ENCODE results near the gene ERBB2. TPM values are rescaled to one million over a fixed set of nuclear protein-coding genes. Genes with fewer than 3 reads are reported as not detected.

The ERBB2 gene
- total RNA-seq, 2 donors from 2014 or later: 110 to 133 TPM

DNA sequence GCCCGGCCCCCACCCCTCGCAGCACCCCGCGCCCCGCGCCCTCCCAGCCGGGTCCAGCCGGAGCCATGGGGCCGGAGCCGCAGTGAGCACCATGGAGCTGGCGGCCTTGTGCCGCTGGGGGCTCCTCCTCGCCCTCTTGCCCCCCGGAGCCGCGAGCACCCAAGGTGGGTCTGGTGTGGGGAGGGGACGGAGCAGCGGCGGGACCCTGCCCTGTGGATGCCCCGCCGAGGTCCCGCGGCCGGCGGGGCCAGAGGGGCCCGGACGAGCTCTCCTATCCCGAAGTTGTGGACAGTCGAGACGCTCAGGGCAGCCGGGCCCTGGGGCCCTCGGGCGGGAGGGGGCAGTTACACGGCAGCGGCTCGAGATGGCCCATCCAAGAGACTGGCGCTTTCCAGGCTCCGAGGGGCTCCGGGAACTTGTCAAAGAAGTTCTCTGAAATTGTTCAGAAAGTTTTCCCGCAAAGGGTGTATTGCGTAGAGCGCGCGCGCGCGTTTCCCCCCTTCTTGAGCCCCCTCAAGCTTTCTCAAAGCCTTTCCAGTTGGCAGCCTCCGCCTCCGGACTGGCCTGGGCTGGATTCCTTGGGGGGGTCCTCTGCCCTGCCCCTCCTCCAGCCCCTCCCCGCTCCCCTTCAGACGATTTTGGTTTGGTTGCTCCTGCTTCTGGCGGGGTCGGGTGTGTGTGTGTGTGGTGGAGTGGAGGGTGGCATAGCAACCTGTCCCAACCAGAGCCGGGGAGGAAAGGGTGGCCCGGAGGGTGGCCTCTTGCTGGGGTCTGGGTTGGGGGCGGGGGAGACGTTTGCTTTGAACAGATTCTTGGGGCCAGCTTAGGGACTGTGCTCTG, 504 bp downstream of the ERBB2 start:
- Histone ChIP-seq H3K9me3 (ENCODE audit: control insufficient read depth, low read length) (no peaks in the 10 kb centered on the region), H3K27ac (ENCODE audit: low read depth, low read length) (peak overlapping the region; percentile 49), H3K4me1 (ENCODE audit: control insufficient read depth, insufficient read depth, low read length) (peaks cover 16% of the 10 kb centered on the region), H3K4me3 (ENCODE audit: low read length) (peak overlapping the region; percentile 93), H3K36me3 (ENCODE audit: control insufficient read depth, insufficient read depth, low read length) (no peaks in the 10 kb centered on the region), H3K9ac (ENCODE audit: extremely low read depth, low read length, poor library complexity, severe bottlenecking) (peak overlapping the region; percentile 89), H3K27me3 (ENCODE audit: control insufficient read depth, insufficient read depth, low read length, poor library complexity, severe bottlenecking) (no peaks in the 10 kb centered on the region)
- 0 to 1% methylated on average over 19 to 57 of the region's 57 CpGs for WGBS, 2 experiments (ENCODE audit: insufficient coverage in 1 of 2, insufficient read length in 1 of 2)
- peak overlapping the region; percentile 75 for H3K27ac Mint-ChIP-seq
- peak; percentile 78 for DNase-seq
- TF ChIP-seq, protein P1, sequence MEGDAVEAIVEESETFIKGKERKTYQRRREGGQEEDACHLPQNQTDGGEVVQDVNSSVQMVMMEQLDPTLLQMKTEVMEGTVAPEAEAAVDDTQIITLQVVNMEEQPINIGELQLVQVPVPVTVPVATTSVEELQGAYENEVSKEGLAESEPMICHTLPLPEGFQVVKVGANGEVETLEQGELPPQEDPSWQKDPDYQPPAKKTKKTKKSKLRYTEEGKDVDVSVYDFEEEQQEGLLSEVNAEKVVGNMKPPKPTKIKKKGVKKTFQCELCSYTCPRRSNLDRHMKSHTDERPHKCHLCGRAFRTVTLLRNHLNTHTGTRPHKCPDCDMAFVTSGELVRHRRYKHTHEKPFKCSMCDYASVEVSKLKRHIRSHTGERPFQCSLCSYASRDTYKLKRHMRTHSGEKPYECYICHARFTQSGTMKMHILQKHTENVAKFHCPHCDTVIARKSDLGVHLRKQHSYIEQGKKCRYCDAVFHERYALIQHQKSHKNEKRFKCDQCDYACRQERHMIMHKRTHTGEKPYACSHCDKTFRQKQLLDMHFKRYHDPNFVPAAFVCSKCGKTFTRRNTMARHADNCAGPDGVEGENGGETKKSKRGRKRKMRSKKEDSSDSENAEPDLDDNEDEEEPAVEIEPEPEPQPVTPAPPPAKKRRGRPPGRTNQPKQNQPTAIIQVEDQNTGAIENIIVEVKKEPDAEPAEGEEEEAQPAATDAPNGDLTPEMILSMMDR (conservative IDR thresholded peaks at IDR 0.05): no peak
- H3K4me3 Mint-ChIP-seq: peak overlapping the region; percentile 90
- H3K4me1 Mint-ChIP-seq: peaks cover 65% of the 10 kb centered on the region
- no peaks in the 10 kb centered on the region for H3K9me3 Mint-ChIP-seq
- peaks cover 5% of the 10 kb centered on the region for H3K27me3 Mint-ChIP-seq (ENCODE audit: insufficient read depth)
- H3K36me3 Mint-ChIP-seq (ENCODE audit: low read depth): no peaks in the 10 kb centered on the region

DNA sequence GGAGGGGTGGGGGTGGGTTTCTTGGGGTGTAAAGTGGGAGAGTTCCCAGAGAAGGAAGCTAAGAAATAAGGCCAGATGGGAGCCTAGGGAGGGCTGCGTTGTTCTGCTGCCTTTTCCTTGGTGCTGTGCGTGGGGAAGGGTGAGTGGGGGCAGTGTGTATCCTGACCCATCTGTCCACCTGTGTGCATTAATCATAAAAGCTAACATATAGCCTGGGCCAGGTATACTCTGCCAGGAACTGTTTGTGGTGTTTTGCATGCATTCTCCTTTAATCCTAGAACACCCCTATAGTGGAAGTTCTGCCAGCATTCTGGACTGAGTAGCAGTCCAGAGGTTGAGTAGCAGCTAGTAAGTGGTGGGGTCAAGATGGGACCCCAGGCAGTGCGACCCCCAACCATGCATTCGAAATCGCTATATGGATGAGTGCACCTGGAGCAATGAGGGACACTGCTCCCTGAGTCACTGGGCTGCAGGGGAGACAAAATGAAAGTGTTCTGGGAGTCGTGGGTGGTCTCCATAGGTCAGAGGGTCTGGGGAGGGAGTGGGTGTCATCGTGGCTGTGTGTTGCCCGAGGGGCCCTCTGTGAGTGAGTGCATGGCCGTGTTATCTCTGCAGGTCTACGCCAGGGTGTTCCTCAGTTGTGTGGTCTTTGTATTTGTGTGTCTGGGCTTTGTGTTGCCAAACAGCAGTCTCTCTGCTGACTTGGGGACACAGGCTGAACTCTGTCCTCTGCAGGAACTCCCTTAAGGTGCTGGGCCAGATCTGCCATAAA, 1.3 kb downstream of the ERBB2 start:
- H3K27ac ChIP-seq (ENCODE audit: low read depth, low read length): no peak overlapping the region
- H3K27me3 Mint-ChIP-seq (ENCODE audit: insufficient read depth): peaks cover 5% of the 10 kb centered on the region
- H3K27me3 ChIP-seq (ENCODE audit: control insufficient read depth, insufficient read depth, low read length, poor library complexity, severe bottlenecking): no peaks in the 10 kb centered on the region
- H3K9me3 Mint-ChIP-seq: no peaks in the 10 kb centered on the region
- peak overlapping the region; percentile 89 for H3K9ac ChIP-seq (ENCODE audit: extremely low read depth, low read length, poor library complexity, severe bottlenecking)
- WGBS, 2 experiments (ENCODE audit: insufficient coverage in 1 of 2, insufficient read length in 1 of 2): 7 to 21% methylated on average over 7 to 10 of the region's 10 CpGs
- no peaks in the 10 kb centered on the region for H3K36me3 ChIP-seq (ENCODE audit: control insufficient read depth, insufficient read depth, low read length)
- peak overlapping the region; percentile 75 for H3K27ac Mint-ChIP-seq
- H3K4me1 Mint-ChIP-seq: peaks cover 64% of the 10 kb centered on the region
- H3K4me3 Mint-ChIP-seq: peak overlapping the region; percentile 90
- H3K4me1 ChIP-seq (ENCODE audit: control insufficient read depth, insufficient read depth, low read length): peaks cover 13% of the 10 kb centered on the region
- H3K4me3 ChIP-seq (ENCODE audit: low read length): peak overlapping the region; percentile 93
- TF ChIP-seq, protein P1 (conservative IDR thresholded peaks at IDR 0.05): no peak
- no peaks in the 10 kb centered on the region for H3K36me3 Mint-ChIP-seq (ENCODE audit: low read depth)
- DNase-seq: no peak
- no peaks in the 10 kb centered on the region for H3K9me3 ChIP-seq (ENCODE audit: control insufficient read depth, low read length)

DNA sequence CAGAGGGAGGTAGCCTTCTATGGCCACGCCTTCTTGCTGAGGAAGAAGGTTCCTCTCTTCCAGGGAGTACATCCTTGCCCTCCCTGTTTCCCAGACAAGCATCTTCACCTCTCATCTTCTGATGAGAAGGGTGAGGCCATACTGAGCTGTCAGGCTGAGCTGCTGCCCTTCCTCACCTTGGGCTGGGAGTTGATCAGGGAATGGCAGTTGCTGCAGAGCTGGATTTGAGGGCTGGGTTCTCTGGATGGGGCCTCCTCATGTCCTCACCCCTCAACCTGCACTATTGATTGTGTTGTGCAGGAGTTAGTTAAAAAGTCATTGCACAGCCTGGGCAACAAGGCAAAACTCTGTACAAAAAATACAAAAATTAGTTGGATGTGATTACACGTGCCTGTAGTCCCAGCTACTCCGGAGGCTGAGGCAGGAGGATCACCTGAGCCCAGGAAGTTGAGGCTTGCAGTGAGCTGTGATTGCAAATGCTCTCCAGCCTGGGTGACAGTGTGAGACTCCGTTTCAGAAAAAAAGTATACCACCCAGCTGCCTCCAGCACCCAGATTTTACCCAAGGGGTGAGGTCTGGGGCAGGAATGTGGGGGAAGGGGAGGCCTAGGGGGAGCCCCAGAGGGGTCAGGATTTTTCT, 2.0 kb downstream of the ERBB2 start:
- H3K27ac ChIP-seq (ENCODE audit: low read depth, low read length): no peak overlapping the region
- H3K36me3 ChIP-seq (ENCODE audit: control insufficient read depth, insufficient read depth, low read length): peaks cover 2% of the 10 kb centered on the region
- peak overlapping the region; percentile 75 for H3K27ac Mint-ChIP-seq
- peaks cover 58% of the 10 kb centered on the region for H3K4me1 Mint-ChIP-seq
- peak overlapping the region; percentile 93 for H3K4me3 ChIP-seq (ENCODE audit: low read length)
- 75 to 94% methylated on average over 2 to 4 of the region's 4 CpGs for WGBS, 2 experiments (ENCODE audit: insufficient coverage in 1 of 2, insufficient read length in 1 of 2)
- peaks cover 13% of the 10 kb centered on the region for H3K4me1 ChIP-seq (ENCODE audit: control insufficient read depth, insufficient read depth, low read length)
- DNase-seq: no peak
- peaks cover 5% of the 10 kb centered on the region for H3K27me3 Mint-ChIP-seq (ENCODE audit: insufficient read depth)
- H3K9me3 ChIP-seq (ENCODE audit: control insufficient read depth, low read length): no peaks in the 10 kb centered on the region
- peaks cover under 1% of the 10 kb centered on the region for H3K36me3 Mint-ChIP-seq (ENCODE audit: low read depth)
- TF ChIP-seq, protein P1 (conservative IDR thresholded peaks at IDR 0.05): no peak
- no peaks in the 10 kb centered on the region for H3K27me3 ChIP-seq (ENCODE audit: control insufficient read depth, insufficient read depth, low read length, poor library complexity, severe bottlenecking)
- peak overlapping the region; percentile 89 for H3K9ac ChIP-seq (ENCODE audit: extremely low read depth, low read length, poor library complexity, severe bottlenecking)
- peak overlapping the region; percentile 90 for H3K4me3 Mint-ChIP-seq
- no peaks in the 10 kb centered on the region for H3K9me3 Mint-ChIP-seq
